OCI-LY7 (cell line): ENCODE results near the gene TRAF3IP1.

Experiments
- CTCF ChIP-seq: fragments of 200-600 bp; sonication (generic); conservative IDR thresholded peaks from 2 replicates; pipeline ENCODE4 v1.5.1; 2014; ENCODE audit warnings: mild to moderate bottlenecking, antibody characterized with exemption, low read length, moderate library complexity, mixed read lengths
- EZH2phosphoT487 ChIP-seq: fragments of 200-600 bp; sonication (generic); IDR thresholded peaks from 2 replicates; pipeline ENCODE4 v1.6.1; 2018; ENCODE audit warnings: low read depth, borderline replicate concordance, mild to moderate bottlenecking, mixed run types, antibody characterized with exemption, low read length, moderate library complexity, mixed read lengths

- TF ChIP-seq CTCF (no peak), EZH2phosphoT487 (no peak)
Measured at GRCh38 chr2:238352361-238352760, 32.0 kb downstream of the TRAF3IP1 start.
